HG02798 (cell line): ENCODE measurements around the gene MRAP.

Source experiments
- ATAC-seq: cut with Tn5 transposase; IDR thresholded peaks from one replicate; pipeline ENCODE4 v1.9.1; 2021; ENCODE audit warnings: mild to moderate bottlenecking; ENCODE audit not compliant: unreplicated experiment, poor library complexity

Gene MRAP

GRCh38 chr21:32320059-32320458 is 21.4 kb downstream of the MRAP start:
- no peak for ATAC-seq

GRCh38 chr21:32320726-32321125 is 22.1 kb downstream of the MRAP start:
- no peak for ATAC-seq

- ATAC-seq = no peak
Measured at GRCh38 chr21:32321480-32321879, 22.8 kb downstream of the MRAP start.

GRCh38 chr21:32322103-32322502 is 23.4 kb downstream of the MRAP start:
- ATAC-seq = no peak

- no peak for ATAC-seq
Measured at GRCh38 chr21:32322676-32323075, 24.0 kb downstream of the MRAP start.

- ATAC-seq = no peak
Measured at GRCh38 chr21:32325706-32326105, 27.1 kb downstream of the MRAP start.

- no peak for ATAC-seq
Measured at GRCh38 chr21:32328595-32328994, 29.9 kb downstream of the MRAP start.

- no peak for ATAC-seq
Measured at GRCh38 chr21:32329331-32329730, 30.7 kb downstream of the MRAP start.

- no peak for ATAC-seq
Measured at GRCh38 chr21:32329776-32330175, 31.1 kb downstream of the MRAP start.

- no peak for ATAC-seq
Measured at GRCh38 chr21:32330784-32331311, 32.2 kb downstream of the MRAP start.

GRCh38 chr21:32331444-32332305 is 33.0 kb downstream of the MRAP start:
- no peak for ATAC-seq

- no peak for ATAC-seq
Measured at GRCh38 chr21:32332463-32332951, 33.9 kb downstream of the MRAP start.

GRCh38 chr21:32333953-32334673 is 35.5 kb downstream of the MRAP start:
- ATAC-seq = no peak

- no peak for ATAC-seq
Measured at GRCh38 chr21:32334980-32335531, 36.4 kb downstream of the MRAP start.

- ATAC-seq = no peak
Measured at GRCh38 chr21:32335601-32336575, 37.2 kb downstream of the MRAP start.

- ATAC-seq = no peak
Measured at GRCh38 chr21:32336711-32337110, 38.1 kb downstream of the MRAP start.

- no peak for ATAC-seq
Measured at GRCh38 chr21:32337206-32337605, 38.6 kb downstream of the MRAP start.

- no peak for ATAC-seq
Measured at GRCh38 chr21:32338209-32338921, 39.7 kb downstream of the MRAP start.
